Heart left ventricle (tissue), 16 donors: ENCODE results near the gene FBN1. TPM values are rescaled to one million over a fixed set of nuclear protein-coding genes. Genes with fewer than 3 reads are reported as not detected.

Experiments used
- ATAC-seq, 4 donors: fragments of 200-7000 bp; cut with Tn5 transposase; one replicate each; pipeline ENCODE4 v1.9.1; 2020 to 2022; ENCODE audit warnings: moderate library complexity in 4 of 4, mild to moderate bottlenecking in 3 of 4, moderate number of reproducible peaks in 1 of 4
- DNase-seq, 5 donors: peaks; one replicate each; pipeline ENCODE4 v3.0.0-alpha.2; 2020
- H3K27ac ChIP-seq, 12 donors: fragments of 200-600 bp; sonication (generic) in 4 of 12; one replicate each; pipeline versions ENCODE4 v1.5.0 to v1.8.0; 2016 to 2022; ENCODE audit warnings: mild to moderate bottlenecking in 2 of 12
- H3K27me3 ChIP-seq, 9 donors: fragments of 200-600 bp; sonication (generic) in 2 of 9; one replicate each; pipeline versions ENCODE4 v1.5.1 to v1.8.0; 2016 to 2022; ENCODE audit warnings: mild to moderate bottlenecking in 3 of 9
- H3K36me3 ChIP-seq, 9 donors: fragments of 200-600 bp; sonication (generic) in 2 of 9; one replicate each; pipeline versions ENCODE4 v1.5.0 to v1.8.0; 2018 to 2022; ENCODE audit warnings: mild to moderate bottlenecking in 2 of 9
- H3K4me1 ChIP-seq, 12 donors: fragments of 200-600 bp; sonication (generic) in 4 of 12; one replicate each; pipeline versions ENCODE4 v1.5.0 to v1.8.0; 2016 to 2022; ENCODE audit warnings: mild to moderate bottlenecking in 3 of 12
- H3K4me3 ChIP-seq, 12 donors: fragments of 200-600 bp; sonication (generic) in 4 of 12; one replicate each; pipeline versions ENCODE4 v1.5.0 to v1.8.0; 2017 to 2022; ENCODE audit warnings: mild to moderate bottlenecking in 9 of 12, moderate library complexity in 4 of 12
- H3K9me3 ChIP-seq, 12 donors: fragments of 200-600 bp; sonication (generic) in 4 of 12; one replicate each; pipeline versions ENCODE4 v1.5.0 to v1.8.0; 2016 to 2022; ENCODE audit warnings: mild to moderate bottlenecking in 1 of 12
- CTCF ChIP-seq, 12 donors: fragments of 200-600 bp; sonication (generic) in 4 of 12; IDR thresholded peaks; one replicate each; pipeline versions ENCODE4 v1.5.0 to v1.8.0; 2018 to 2022; ENCODE audit warnings: antibody characterized with exemption in 12 of 12, mild to moderate bottlenecking in 5 of 12
- POLR2A ChIP-seq, 2 donors: fragments of 450-650 bp; IDR thresholded peaks; one replicate each; pipeline ENCODE4 v1.6.1; 2017; ENCODE audit warnings: antibody characterized with exemption in 2 of 2, mild to moderate bottlenecking in 2 of 2, moderate library complexity in 2 of 2
- WGBS, 4 donors: extraction: QIAGEN DNeasy Blood & Tissue Kit in 2 of 4; methylation state at CpG; one replicate each; pipeline versions ENCODE4 v1.1.5 to v1.1.7; 2013 to 2018; 5-methylcytosine and 5-hydroxymethylcytosine counted together
- intact Hi-C, 10 donors: fragments of 100-400 bp; cut with DNase I; formaldehyde crosslinking; loops; one replicate each; pipeline versions ENCODE4 v1.11.1 to v1.14.2; 2022
- polyA plus RNA-seq, 2 donors: library from polyadenylated mRNA; stranded (reverse); fragments of 200-250 nt; gene quantifications; one replicate each; pipeline ENCODE4 v1.2.3, GENCODE V29; 2013
- total RNA-seq, 9 donors: library from RNA; depleted of rRNA in 2 of 9; stranded (reverse); fragments of >200 nt in 2 of 9; fragmentation: NEBNext Ultra II Directional in 3 of 9; extraction: Animal tissue kit (Norgen Biotek cat#: 25700) in 3 of 9; gene quantifications; one replicate each; pipeline versions ENCODE4 v1.1.0 to v1.2.4, GENCODE V29; 2016 to 2023
- donor health status: ischemic (EF 13 %, LVEDD 7.1; RV severe dilation, severe dysfunction).
- donor health status: healthy with polysubstance abuse.
- donor health status: DM: no; HTN: yes; CAD: no.
- donor health status: DM: no; HTN: no; CAD: no.
- donor health status: ischemic (EF 25% LVEDD 6.9; RV normal size, moderate dysfunction).
- donor health status: ischemic (EF 25% LVEDD 5.7; RV mildly dilated, moderate dysfunction).
- donor health status: healthy.
- donor health status: DM: yes; HTN: yes; CAD: no.
- donor health status: ischemic (EF 35%, LVEDD 5.7; RV mildly dilated, moderate dysfunction).
- donor health status: nonischemic (EF 11% LVEDD 7.7; RV severe dilation, severe dysfunction).
- donor health status: DM: yes; HTN: yes; CAD: no.
- donor health status: PGD.
- donor health status: ischemic (EF 29% LVEDD 5.4; RV normal size, mild dysfunction).
- donor health status: nonischemic (EF 23%, LVEDD 6.1; RV moderate dilation, normal function).

The FBN1 gene
- total and polyA plus RNA-seq, 11 donors, result 5.7 to 115 (median 31.4) TPM

DNA sequence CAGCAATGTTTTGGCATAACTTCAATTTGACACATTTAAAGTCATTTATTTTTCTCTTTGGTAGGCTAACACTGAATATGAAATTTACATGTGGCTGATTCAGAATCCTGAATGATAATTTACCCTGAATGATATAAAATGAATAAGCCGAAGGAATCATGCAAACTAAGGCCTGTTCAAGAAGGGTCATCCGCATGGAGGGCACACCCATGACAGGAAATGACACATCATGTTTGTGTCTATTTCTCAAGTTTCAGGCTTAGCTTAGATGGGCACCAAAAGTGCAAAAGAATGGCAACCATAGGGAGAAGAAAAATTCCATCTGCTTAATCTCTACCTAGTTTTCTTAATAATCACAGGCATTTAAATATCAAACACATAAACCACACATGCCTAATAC, 172.8 kb downstream of the FBN1 start:
- Histone ChIP-seq H3K9me3 (no peaks in the 10 kb centered on the region), H3K4me3 (no peak overlapping the region), H3K4me1 (peaks cover 0 to 5% (median 0%) of the 10 kb centered on the region in 12 donors), H3K36me3 (peaks cover 0 to 91% (median 34%) of the 10 kb centered on the region in 9 donors), H3K27me3 (no peaks in the 10 kb centered on the region), H3K27ac (no peak overlapping the region)
- no peak for DNase-seq
- no peak for TF ChIP-seq POLR2A (IDR thresholded peaks at IDR 0.05)
- no peak for TF ChIP-seq CTCF (IDR thresholded peaks at IDR 0.05)
- no peak for ATAC-seq
- WGBS, 4 donors, result 67 to 75% (median 71%) methylated on average over 2 of the region's 2 CpGs
- intact Hi-C loops, result no loop called here

DNA sequence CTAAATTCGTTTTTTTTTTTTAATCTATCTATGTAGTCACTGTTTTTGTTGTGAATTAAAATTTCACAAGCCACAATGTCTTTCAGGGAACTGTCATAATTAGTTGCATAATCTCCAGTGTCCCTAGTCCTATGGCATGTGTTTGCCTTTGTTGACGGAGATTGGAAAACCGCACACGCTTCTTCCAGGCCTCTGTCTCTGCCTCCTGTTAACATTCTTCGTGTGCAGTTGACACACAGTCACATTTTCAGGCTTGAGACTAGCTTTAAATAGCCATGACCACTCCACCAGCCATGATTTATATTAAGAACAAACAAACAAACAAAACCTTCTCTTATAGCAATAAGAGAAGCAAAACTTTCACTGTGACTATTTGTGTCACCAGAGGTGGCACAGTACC, 174.4 kb downstream of the FBN1 start:
- Histone ChIP-seq H3K36me3 (peaks cover 0 to 99% (median 51%) of the 10 kb centered on the region in 9 donors), H3K9me3 (no peaks in the 10 kb centered on the region), H3K4me3 (no peak overlapping the region), H3K4me1 (peaks cover 0 to 11% (median 0%) of the 10 kb centered on the region in 12 donors), H3K27ac (no peak overlapping the region), H3K27me3 (no peaks in the 10 kb centered on the region)
- 57 to 85% (median 82%) methylated on average over 5 of the region's 5 CpGs for WGBS, 4 donors
- peak in 1 of 4 donors; percentile 61 for ATAC-seq
- no peak for TF ChIP-seq POLR2A (IDR thresholded peaks at IDR 0.05)
- TF ChIP-seq CTCF (IDR thresholded peaks at IDR 0.05), result no peak
- no peak for DNase-seq
- intact Hi-C loops, result no loop called here

DNA sequence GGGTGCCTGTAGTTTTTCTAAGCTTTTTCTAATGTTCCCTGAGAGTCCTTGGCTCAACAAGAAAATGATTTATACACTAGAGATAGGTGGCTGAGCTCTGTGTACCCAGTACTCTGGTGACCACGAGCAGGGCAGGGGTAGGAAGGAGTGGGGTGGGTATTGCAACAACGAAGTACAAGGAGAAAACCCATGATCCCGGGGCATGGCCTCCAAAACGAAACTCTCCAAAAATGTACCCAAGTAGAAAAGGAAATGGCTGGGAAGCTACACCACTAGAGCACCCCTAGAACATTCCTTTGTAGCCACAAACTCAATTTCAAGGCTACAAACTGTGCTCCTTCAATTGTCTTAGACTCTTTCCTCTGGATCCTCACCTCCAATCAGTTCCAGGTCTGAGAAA, 175.4 kb downstream of the FBN1 start:
- WGBS, 4 donors, result 85 to 96% (median 93%) methylated on average over 4 of the region's 4 CpGs
- no peak for TF ChIP-seq POLR2A (IDR thresholded peaks at IDR 0.05)
- H3K4me3 ChIP-seq, result no peak overlapping the region
- DNase-seq (no peak), ATAC-seq (no peak)
- H3K27ac ChIP-seq, result no peak overlapping the region
- H3K4me1 ChIP-seq, result peaks cover 0 to 14% (median 0%) of the 10 kb centered on the region in 12 donors
- H3K27me3 ChIP-seq, result no peaks in the 10 kb centered on the region
- peaks cover 0 to 99% (median 60%) of the 10 kb centered on the region in 9 donors for H3K36me3 ChIP-seq
- intact Hi-C loops, result no loop called here
- no peaks in the 10 kb centered on the region for H3K9me3 ChIP-seq

GRCh38 chr15:48469681-48470080, 175.8 kb downstream of the FBN1 start:
- no peaks in the 10 kb centered on the region for H3K9me3 ChIP-seq

More at GRCh38 chr15:48469681-48470080, 175.8 kb downstream of the FBN1 start:
- ATAC-seq (no peak), DNase-seq (no peak)
- 84 to 88% (median 87%) methylated on average over 5 of the region's 5 CpGs for WGBS, 4 donors
- Histone ChIP-seq H3K4me3 (no peak overlapping the region), H3K4me1 (peaks cover 0 to 14% (median 0%) of the 10 kb centered on the region in 12 donors), H3K36me3 (peaks cover 0 to 99% (median 65%) of the 10 kb centered on the region in 9 donors), H3K27ac (no peak overlapping the region), H3K27me3 (no peaks in the 10 kb centered on the region)
- TF ChIP-seq CTCF (IDR thresholded peaks at IDR 0.05) (no peak), POLR2A (IDR thresholded peaks at IDR 0.05) (no peak)
- intact Hi-C loops, result loop anchor here in 1 of 10 donors (10.0 kb wide), 1 partner anchor 105 kb away; no protein-coding TSS in a partner anchor
